ENCODE data around the gene LRTM2. TPM values are rescaled to one million over a fixed set of nuclear protein-coding genes. Genes with fewer than 3 reads are reported as not detected.

LRTM2 gene
- total RNA-seq, 4 donors from 2014 or later, result not detected

- no peaks in the 10 kb centered on the region for H3K9me3 ChIP-seq
- H3K4me1 ChIP-seq, result no peaks in the 10 kb centered on the region
- whole genome bisulfite sequencing, 2 donors, result 89 to 90% methylated on average over 7 of the region's 7 CpGs
- DNase-seq, result no peak
- H3K27me3 ChIP-seq, result no peaks in the 10 kb centered on the region
- no peak for TF ChIP-seq POLR2A (IDR thresholded peaks at IDR 0.05)
- TF ChIP-seq CTCF (IDR thresholded peaks at IDR 0.05), result no peak
- H3K36me3 ChIP-seq, result no peaks in the 10 kb centered on the region
- H3K27ac ChIP-seq, result no peak overlapping the region
- no peak overlapping the region for H3K4me3 ChIP-seq (replicated peaks in 1 of 3)
- intact Hi-C loops (cut with DNase I), result no loop called here
Measured at GRCh38 chr12:1857821-1858220, 37.5 kb downstream of the LRTM2 start.

- TF ChIP-seq CTCF (IDR thresholded peaks at IDR 0.05) (no peak), POLR2A (IDR thresholded peaks at IDR 0.05) (no peak)
- H3K27me3 ChIP-seq, result no peaks in the 10 kb centered on the region
- WGBS, 2 donors, result 89 to 95% methylated on average over 11 of the region's 11 CpGs
- DNase-seq, result no peak
- no peak overlapping the region for H3K4me3 ChIP-seq (replicated peaks in 1 of 3)
- no peak overlapping the region for H3K27ac ChIP-seq
- no peaks in the 10 kb centered on the region for H3K36me3 ChIP-seq
- intact Hi-C loops (cut with DNase I), result no loop called here
- H3K4me1 ChIP-seq, result no peaks in the 10 kb centered on the region
- H3K9me3 ChIP-seq, result no peaks in the 10 kb centered on the region
Measured at GRCh38 chr12:1858456-1858855, 38.1 kb downstream of the LRTM2 start.

- no peaks in the 10 kb centered on the region for H3K27me3 ChIP-seq
- intact Hi-C loops (cut with DNase I), result no loop called here
- no peak overlapping the region for H3K4me3 ChIP-seq (replicated peaks in 1 of 3)
- no peak overlapping the region for H3K27ac ChIP-seq
- TF ChIP-seq CTCF (IDR thresholded peaks at IDR 0.05), result no peak
- no peak for TF ChIP-seq POLR2A (IDR thresholded peaks at IDR 0.05)
- H3K4me1 ChIP-seq, result no peaks in the 10 kb centered on the region
- DNase-seq, result peak; percentile 15 to 20
- no peaks in the 10 kb centered on the region for H3K36me3 ChIP-seq
- H3K9me3 ChIP-seq, result no peaks in the 10 kb centered on the region
- WGBS, 2 donors, result 47 to 52% methylated on average over 6 to 7 of the region's 7 CpGs
Measured at GRCh38 chr12:1859643-1860042, 39.3 kb downstream of the LRTM2 start.

GRCh38 chr12:1862973-1863372 is 42.6 kb downstream of the LRTM2 start:
- no peaks in the 10 kb centered on the region for H3K9me3 ChIP-seq
- H3K36me3 ChIP-seq, result no peaks in the 10 kb centered on the region
- intact Hi-C loops (cut with DNase I), result no loop called here
- no peak for TF ChIP-seq POLR2A (IDR thresholded peaks at IDR 0.05)
- no peak for TF ChIP-seq CTCF (IDR thresholded peaks at IDR 0.05)
- no peak for DNase-seq
- no peak overlapping the region for H3K4me3 ChIP-seq (replicated peaks in 1 of 3)
- H3K27me3 ChIP-seq, result no peaks in the 10 kb centered on the region
- no peak overlapping the region for H3K27ac ChIP-seq
- H3K4me1 ChIP-seq, result no peaks in the 10 kb centered on the region

- no peak overlapping the region for H3K4me3 ChIP-seq (replicated peaks in 1 of 3)
- 91 to 92% methylated on average over 16 of the region's 16 CpGs for WGBS, 2 donors
- intact Hi-C loops (cut with DNase I), result no loop called here
- no peak for TF ChIP-seq CTCF (IDR thresholded peaks at IDR 0.05)
- no peak for TF ChIP-seq POLR2A (IDR thresholded peaks at IDR 0.05)
- H3K36me3 ChIP-seq, result no peaks in the 10 kb centered on the region
- no peaks in the 10 kb centered on the region for H3K4me1 ChIP-seq
- no peaks in the 10 kb centered on the region for H3K9me3 ChIP-seq
- H3K27me3 ChIP-seq, result no peaks in the 10 kb centered on the region
- no peak overlapping the region for H3K27ac ChIP-seq
- DNase-seq, result no peak
Measured at GRCh38 chr12:1863823-1864222, 43.5 kb downstream of the LRTM2 start.
